Retina (tissue), 1 donor: ENCODE measurements around the gene CTNNA1.
"Not testable (repeated sequence)": the region's sequence is repeated elsewhere in the genome, so short reads cannot be mapped to it uniquely, and the experiment has no call there.

ENCODE experiments used
- DNase-seq: peaks from one replicate; pipeline ENCODE4 v3.0.0-alpha.2; 2016

CTNNA1 gene, protein sequence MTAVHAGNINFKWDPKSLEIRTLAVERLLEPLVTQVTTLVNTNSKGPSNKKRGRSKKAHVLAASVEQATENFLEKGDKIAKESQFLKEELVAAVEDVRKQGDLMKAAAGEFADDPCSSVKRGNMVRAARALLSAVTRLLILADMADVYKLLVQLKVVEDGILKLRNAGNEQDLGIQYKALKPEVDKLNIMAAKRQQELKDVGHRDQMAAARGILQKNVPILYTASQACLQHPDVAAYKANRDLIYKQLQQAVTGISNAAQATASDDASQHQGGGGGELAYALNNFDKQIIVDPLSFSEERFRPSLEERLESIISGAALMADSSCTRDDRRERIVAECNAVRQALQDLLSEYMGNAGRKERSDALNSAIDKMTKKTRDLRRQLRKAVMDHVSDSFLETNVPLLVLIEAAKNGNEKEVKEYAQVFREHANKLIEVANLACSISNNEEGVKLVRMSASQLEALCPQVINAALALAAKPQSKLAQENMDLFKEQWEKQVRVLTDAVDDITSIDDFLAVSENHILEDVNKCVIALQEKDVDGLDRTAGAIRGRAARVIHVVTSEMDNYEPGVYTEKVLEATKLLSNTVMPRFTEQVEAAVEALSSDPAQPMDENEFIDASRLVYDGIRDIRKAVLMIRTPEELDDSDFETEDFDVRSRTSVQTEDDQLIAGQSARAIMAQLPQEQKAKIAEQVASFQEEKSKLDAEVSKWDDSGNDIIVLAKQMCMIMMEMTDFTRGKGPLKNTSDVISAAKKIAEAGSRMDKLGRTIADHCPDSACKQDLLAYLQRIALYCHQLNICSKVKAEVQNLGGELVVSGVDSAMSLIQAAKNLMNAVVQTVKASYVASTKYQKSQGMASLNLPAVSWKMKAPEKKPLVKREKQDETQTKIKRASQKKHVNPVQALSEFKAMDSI

DNA sequence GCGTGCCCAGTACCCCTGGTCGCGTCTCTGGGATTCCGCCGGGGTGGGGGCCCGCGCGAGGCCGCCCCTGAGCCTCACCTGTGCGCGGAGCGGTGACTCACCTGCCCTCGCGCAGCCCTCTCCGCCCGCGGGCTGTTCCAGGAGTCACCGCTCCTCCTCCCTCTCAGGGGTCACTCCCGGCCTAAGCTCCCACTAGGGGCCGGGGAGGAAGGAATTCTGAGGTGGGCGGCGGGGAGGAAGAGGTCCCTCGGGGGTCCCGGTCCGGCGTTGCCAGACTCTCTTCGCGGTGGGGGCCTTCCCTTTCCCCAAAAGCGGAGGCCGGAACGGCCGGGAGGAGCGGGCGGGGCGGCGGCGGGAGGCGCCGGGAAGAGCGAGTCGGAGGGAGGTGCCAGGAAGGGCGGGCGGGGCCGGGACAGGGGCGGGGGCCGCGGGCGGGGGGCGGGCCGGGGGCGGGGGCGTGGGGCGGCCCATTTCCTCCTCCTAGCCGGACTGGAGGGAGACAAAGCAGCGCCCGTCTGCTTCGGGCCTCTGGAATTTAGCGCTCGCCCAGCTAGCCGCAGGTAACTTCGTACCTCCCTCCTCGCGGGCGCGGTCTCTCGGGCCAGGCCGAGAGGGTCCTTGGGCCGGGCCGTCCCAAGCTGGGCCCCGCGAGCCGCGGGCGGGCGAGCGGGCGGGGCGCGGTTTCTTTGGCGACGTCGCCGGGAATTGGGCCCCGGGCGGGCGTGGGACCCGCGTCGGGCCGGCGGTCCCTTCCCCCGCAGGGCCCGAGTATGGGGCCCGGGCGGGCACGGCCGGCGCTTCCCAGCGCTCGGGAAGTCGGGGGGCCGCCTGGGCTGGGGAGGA lies at the start of gene CTNNA1:
Gene CTNNA1 (plus strand): TSS at position 475 of the 843 bp plus-strand sequence. CDS start 28,500 bp downstream, outside the sequence.
- peak; percentile 84 for DNase-seq

- DNase-seq = not testable (repeated sequence)
Observed at GRCh38 chr5:138703777-138704176, 49.4 kb upstream of the CTNNA1 start.

DNA sequence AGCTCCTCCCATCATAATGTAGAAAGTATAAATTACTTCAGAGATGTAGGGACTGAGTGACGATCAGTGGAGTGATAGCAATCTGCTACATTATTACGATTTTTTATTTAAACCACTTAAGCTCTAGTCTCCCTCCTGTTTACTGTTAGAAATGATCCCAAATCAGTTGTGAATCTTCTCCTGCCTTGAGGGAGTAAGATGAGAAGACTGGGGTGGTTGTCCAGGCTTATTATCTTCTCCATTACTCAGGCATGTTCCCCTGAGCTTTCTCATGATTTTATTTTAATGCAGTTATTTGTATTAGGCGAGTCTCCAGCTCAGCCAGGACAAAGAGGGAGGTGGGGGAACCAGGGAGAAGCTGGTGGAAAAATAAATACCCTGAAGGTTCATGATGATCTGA lies 48.2 kb upstream of the CTNNA1 start:
- no peak for DNase-seq

- no peak for DNase-seq
Observed at GRCh38 chr5:138705567-138705966, 47.7 kb upstream of the CTNNA1 start.

DNA sequence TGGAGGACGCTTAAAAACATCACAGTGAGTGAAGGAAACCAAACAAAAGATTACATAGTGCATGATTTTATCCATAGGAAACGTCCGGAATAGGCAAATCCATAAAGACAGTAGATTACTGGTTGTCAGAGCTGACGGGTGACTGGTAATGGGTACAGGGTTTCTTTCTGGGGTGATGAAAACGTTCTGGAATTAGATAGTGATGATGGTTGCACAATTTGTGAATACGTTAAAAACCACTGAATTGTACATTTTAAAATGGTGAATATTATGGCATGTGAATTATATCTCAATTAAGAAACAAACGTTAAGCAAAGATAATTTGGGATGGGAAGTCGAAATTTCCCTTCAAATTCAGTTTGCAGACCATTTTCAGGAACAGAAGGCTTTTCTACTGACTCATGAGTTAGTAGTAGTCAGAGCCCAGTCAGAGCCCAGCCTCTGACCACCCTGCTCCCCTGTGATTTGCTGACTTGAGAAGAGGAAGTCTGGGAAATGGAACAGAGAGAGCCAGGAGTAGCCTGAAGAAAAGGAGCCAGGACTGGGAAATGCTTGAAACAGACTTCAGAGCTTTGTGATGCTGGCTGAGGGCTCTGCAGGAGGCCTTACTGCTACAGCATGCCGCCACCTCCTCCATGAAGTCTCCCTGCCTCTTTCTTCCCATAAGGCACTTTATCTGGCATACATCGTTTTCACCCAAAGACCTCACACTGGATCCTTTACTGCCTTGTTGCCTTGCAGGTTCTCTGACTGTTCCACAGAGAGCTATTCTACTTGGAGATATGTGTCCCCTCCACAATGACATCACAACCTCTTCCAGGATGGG lies 46.4 kb upstream of the CTNNA1 start:
- DNase-seq = no peak

DNA sequence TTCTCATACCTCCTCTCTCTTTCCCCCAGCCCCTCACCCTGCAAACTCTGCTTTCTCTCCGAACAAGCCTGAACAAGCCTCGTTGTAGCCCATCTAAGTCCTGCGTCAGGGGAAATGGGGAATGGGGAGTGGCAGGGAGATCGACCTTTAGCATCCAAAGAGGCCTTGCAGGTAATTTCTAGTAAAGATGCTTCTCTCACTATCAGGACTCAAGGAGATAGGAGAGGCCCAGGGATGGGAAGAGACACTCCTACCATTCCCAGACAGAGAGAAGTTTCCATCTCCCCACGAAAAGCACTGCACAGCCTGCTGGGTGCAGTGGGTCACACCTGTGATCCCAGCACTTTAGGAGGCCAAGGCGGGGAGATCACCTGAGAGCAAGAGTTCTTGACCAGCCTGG lies 44.4 kb upstream of the CTNNA1 start:
- DNase-seq = no peak

- DNase-seq = no peak
Observed at GRCh38 chr5:138709202-138709601, 44.0 kb upstream of the CTNNA1 start.

GRCh38 chr5:138711087-138711486 lies 42.1 kb upstream of the CTNNA1 start:
- no peak for DNase-seq

- no peak for DNase-seq
Observed at GRCh38 chr5:138711811-138712210, 41.4 kb upstream of the CTNNA1 start.

DNA sequence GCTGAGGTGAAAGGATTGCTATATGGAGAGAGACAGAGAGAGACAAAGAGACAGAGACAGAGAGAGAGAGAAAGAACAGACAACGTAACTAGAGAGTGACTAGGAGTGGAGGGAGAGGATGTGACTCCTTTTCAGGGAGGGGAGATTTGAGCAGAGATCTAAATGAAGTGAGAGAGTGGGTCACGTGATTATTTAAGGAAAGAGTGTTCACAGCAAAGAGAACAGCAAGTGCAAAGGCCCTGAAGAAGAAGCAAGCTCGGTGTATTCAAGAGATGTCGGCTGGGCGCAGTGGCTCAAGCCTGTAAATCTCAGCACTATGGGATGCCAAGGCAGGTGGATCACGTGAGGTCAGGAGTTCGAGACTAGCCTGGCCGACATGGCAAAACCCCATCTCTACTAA lies 40.9 kb upstream of the CTNNA1 start:
- no peak for DNase-seq

- no peak for DNase-seq
Observed at GRCh38 chr5:138712791-138713190, 40.4 kb upstream of the CTNNA1 start.

- DNase-seq = no peak
Observed at GRCh38 chr5:138713247-138713646, 40.0 kb upstream of the CTNNA1 start.

GRCh38 chr5:138714694-138715093 lies 38.5 kb upstream of the CTNNA1 start:
- DNase-seq = no peak

DNA sequence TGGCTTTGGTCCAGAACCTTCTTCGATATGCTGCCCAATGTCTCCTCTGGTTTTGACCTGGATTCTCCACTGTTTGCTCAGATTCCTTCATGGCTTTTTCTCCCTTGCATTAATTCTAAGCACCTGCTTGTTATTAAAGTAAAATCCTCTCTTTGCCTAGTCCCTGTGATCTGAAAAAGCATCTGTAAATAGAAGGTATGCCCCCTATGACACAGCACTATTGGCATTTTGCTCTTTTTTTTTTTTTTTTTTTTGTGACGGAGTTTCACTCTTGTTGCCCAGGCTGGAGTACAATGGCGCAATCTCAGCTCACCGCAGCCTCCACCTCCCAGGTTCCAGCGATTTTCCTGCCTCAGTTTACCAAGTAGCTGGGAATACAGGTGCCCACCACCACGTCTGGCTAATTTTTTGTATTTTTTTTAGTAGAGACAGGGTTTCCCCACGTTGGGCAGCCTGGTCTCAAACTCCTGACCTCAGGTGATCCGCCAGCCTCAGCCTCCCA lies 37.2 kb upstream of the CTNNA1 start:
- not testable (repeated sequence) for DNase-seq

GRCh38 chr5:138716456-138716924 lies 36.7 kb upstream of the CTNNA1 start:
- DNase-seq = peak; percentile 20

DNA sequence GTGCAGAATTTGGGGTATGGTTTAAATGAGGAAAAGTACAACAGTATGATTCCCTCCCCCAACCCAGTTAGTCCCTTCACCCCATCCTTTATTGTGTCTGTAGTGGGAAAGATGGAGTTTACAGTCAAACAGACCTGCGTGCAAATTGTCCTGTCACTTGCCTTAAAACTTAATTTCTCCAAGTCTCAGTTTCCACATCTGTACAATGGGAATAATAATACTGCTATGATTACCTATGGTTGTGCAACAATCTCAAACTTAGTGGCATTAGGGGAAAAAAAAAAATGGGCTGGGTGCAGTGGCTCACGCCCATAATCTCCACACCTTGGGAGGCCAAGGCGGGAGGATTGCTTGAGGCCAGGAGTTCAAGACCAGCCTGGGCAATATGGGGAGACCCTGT lies 35.8 kb upstream of the CTNNA1 start:
- no peak for DNase-seq

GRCh38 chr5:138719811-138720210 lies 33.4 kb upstream of the CTNNA1 start:
- DNase-seq = no peak

- no peak for DNase-seq
Observed at GRCh38 chr5:138720840-138721239, 32.4 kb upstream of the CTNNA1 start.

GRCh38 chr5:138721979-138722378 lies 31.2 kb upstream of the CTNNA1 start:
- no peak for DNase-seq

- no peak for DNase-seq
Observed at GRCh38 chr5:138722544-138723177, 30.6 kb upstream of the CTNNA1 start.
